ENCODE measurements around the gene ETFA.
A peak's percentile ranks its signal among the peaks of the same experiment; 100 is the strongest.

ETFA gene

DNA sequence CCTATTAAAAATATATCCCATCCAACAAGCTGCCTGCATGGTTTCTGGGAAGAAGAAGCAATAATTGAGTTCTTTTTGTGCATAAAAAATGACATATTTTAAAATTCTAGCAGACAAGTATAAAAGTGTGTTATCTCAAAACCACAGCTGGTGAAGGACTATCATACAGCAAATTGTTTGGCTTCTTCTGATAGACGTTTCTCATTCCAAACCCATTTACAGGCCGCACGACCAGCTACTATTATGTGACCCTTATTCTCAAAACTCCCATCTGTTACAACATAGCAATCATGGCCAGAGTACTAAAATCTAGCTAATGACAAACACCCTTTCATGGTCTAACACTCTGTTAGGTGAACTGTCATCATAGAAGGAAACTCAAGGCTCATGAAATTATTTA, 21.7 kb downstream of the ETFA start:
- H3K4me3 ChIP-seq (ENCODE audit: low read depth, low read length): no peak overlapping the region
- no peak for DNase-seq (ENCODE audit: low read depth)
- TF ChIP-seq, protein P1, sequence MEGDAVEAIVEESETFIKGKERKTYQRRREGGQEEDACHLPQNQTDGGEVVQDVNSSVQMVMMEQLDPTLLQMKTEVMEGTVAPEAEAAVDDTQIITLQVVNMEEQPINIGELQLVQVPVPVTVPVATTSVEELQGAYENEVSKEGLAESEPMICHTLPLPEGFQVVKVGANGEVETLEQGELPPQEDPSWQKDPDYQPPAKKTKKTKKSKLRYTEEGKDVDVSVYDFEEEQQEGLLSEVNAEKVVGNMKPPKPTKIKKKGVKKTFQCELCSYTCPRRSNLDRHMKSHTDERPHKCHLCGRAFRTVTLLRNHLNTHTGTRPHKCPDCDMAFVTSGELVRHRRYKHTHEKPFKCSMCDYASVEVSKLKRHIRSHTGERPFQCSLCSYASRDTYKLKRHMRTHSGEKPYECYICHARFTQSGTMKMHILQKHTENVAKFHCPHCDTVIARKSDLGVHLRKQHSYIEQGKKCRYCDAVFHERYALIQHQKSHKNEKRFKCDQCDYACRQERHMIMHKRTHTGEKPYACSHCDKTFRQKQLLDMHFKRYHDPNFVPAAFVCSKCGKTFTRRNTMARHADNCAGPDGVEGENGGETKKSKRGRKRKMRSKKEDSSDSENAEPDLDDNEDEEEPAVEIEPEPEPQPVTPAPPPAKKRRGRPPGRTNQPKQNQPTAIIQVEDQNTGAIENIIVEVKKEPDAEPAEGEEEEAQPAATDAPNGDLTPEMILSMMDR (IDR thresholded peaks at IDR 0.05; ENCODE audit: low read depth, low read length, missing control alignments): no peak

DNA sequence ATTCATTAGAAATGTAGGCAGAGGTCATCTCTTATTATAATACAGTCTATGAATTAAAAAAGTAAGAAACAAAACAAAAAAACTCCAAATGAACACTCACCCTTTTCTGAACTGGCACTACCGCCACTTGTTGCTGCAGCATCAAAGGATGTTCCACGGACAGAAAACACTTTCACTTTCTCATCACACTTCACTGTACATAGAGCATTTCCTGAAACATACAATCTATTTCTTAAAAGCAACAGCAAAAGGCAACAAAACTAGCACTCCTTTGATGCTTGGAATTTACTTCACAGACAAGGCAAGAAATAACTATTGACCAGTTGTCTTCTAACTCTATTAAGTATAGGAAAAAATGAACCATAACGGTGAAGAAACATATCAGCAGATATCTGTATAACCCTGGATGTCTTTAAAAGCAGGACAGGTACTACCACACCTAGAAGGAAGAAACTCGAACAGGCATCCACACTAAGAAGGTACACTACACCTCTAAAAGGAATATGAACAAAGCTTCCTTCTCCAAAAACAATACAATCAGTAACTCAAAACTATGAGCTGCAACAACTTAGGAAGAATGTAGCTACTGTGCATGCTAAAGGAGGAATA, 24.9 kb downstream of the ETFA start:
- peak overlapping the region; percentile 17; the same call in 1 of the 2 replicates for H3K4me3 ChIP-seq (ENCODE audit: low read depth, low read length)
- DNase-seq (ENCODE audit: low read depth): peak; percentile 27
- TF ChIP-seq, protein P1 (IDR thresholded peaks at IDR 0.05; ENCODE audit: low read depth, low read length, missing control alignments): no peak

DNA sequence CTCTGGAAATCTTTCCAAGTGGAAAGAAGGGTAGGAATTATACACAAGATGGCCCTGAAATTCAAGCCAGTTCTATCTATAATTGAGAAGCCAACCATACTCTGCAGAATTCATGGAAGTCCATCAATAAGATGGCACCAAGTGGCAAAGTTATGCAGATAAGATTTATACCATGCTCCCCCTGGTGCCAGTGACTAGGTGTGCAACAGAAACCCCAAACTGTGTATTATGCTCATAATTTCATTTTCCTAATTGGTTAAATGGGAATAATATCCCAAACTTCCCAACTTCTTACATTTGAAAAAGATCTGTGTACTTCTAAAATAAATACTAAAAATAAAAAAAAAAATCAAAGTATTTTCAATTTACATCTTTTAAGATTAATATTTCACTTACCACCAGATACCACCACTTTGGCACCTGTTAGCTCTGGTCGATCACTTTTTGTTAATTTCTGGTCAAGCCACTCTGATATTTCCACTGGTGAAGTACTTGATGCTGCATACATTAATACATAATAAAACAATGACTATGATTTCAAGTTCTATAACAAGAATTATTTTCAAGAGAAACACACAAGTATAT, 25.9 kb downstream of the ETFA start:
- DNase-seq (ENCODE audit: low read depth): no peak
- TF ChIP-seq, protein P1 (IDR thresholded peaks at IDR 0.05; ENCODE audit: low read depth, low read length, missing control alignments): peak; percentile 45
- no peak overlapping the region for H3K4me3 ChIP-seq (ENCODE audit: low read depth, low read length)

DNA sequence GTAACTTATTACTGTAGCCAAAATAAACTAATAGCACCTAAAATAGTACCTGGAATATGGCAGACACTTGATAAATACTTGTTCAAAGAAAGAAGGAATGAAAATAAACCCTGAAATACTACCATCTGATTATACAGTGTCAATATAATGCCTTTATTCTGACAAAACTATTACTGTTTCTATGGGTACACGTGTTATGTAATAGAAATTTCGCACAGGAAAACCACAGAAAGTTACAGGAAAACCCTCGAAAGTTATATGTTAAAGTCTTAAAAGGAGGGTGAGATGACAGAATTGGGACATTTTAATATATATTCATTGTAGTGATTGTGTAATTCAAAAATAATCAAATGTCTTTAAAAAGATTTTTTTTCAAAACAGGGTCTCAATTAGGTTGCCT, 28.8 kb downstream of the ETFA start:
- DNase-seq (ENCODE audit: low read depth): no peak
- H3K4me3 ChIP-seq (ENCODE audit: low read depth, low read length): no peak overlapping the region
- TF ChIP-seq, protein P1 (IDR thresholded peaks at IDR 0.05; ENCODE audit: low read depth, low read length, missing control alignments): no peak

DNA sequence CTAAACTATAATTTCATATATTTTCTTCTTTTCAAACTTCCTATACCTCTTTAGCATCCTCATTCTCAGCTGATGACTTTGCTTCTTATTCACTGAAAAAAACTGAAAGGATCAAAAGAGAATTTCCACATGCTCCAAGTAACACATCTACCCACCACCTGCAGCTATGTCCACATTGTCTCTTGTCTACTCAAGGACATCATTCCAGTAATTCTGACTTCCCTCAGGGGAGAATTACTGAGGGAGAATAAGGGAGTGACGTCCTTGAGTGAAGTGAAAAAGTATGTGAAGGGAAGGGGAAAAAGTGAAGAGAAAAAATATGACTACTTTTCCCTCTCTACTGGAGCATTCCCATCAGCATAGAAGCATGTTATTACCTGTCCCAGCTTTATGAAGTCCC, 32.6 kb downstream of the ETFA start:
- TF ChIP-seq, protein P1 (IDR thresholded peaks at IDR 0.05; ENCODE audit: low read depth, low read length, missing control alignments): no peak
- DNase-seq (ENCODE audit: low read depth): no peak
- H3K4me3 ChIP-seq (ENCODE audit: low read depth, low read length): no peak overlapping the region

DNA sequence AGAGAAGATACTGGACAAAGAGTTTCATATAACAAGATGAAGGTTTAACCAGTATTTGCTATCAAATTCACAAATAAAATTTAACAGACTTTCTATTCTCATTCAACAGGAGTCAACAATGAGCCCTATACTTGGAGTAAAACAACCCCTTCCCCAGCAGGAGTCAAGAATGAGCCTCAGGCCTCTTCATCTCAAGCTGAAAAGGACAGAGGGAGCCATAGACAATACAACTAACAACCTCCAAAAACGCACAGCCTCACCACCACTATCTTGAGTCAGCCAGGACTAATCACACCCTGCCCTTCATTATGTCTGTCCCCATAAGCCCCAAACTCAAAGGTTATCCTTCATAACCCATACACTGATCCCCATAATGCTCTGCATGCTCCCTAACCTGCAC, 36.4 kb downstream of the ETFA start:
- no peak for DNase-seq (ENCODE audit: low read depth)
- no peak overlapping the region for H3K4me3 ChIP-seq (ENCODE audit: low read depth, low read length)

More for the DNA sequence above, 36.4 kb downstream of the ETFA start:
- TF ChIP-seq, protein P1 (IDR thresholded peaks at IDR 0.05; ENCODE audit: low read depth, low read length, missing control alignments): no peak

Measured in GM12864 (cell line).